RWPE2 (cell line): ENCODE measurements around the gene CMIP.

Experiments used
- ATAC-seq: fragments of 200-7000 bp; cut with Tn5 transposase; 3 replicates; pipeline ENCODE4 v1.9.1; 2021; ENCODE audit warnings: low read depth
- DNase-seq: peaks from one replicate; pipeline ENCODE4 v3.0.0-alpha.2; 2020; ENCODE audit warnings: low spot score
- H3K27ac ChIP-seq: fragments of 450-650 bp; 2 replicates; pipeline ENCODE4 v1.5.1; 2017; ENCODE audit warnings: mild to moderate bottlenecking; ENCODE audit not compliant: poor library complexity, severe bottlenecking
- H3K27me3 ChIP-seq: fragments of 250-450 bp; sonication (Bioruptor Pico); 2 replicates; pipeline ENCODE4 v1.5.1; 2021; ENCODE audit warnings: mild to moderate bottlenecking, moderate library complexity; ENCODE audit not compliant: insufficient read depth, poor library complexity, severe bottlenecking
- H3K36me3 ChIP-seq: fragments of 250-450 bp; sonication (Bioruptor Pico); 2 replicates; pipeline ENCODE4 v1.5.1; 2020; ENCODE audit warnings: low read depth, mild to moderate bottlenecking, moderate library complexity
- H3K4me1 ChIP-seq: fragments of 250-450 bp; sonication (Bioruptor Pico); 2 replicates; pipeline ENCODE4 v1.5.1; 2021; ENCODE audit warnings: mild to moderate bottlenecking, moderate library complexity; ENCODE audit not compliant: insufficient read depth, poor library complexity, severe bottlenecking
- H3K4me3 ChIP-seq: fragments of 250-450 bp; sonication (Bioruptor Pico); 2 replicates; pipeline ENCODE4 v1.5.1; 2021; ENCODE audit warnings: mild to moderate bottlenecking, moderate library complexity; ENCODE audit not compliant: severe bottlenecking
- H3K9me3 ChIP-seq: fragments of 250-450 bp; sonication (Bioruptor Pico); 2 replicates; pipeline ENCODE4 v1.5.1; 2021; ENCODE audit warnings: mild to moderate bottlenecking, moderate library complexity; ENCODE audit not compliant: severe bottlenecking
- TF ChIP-seq, protein P1 (sequence below): fragments of 450-650 bp; IDR thresholded peaks from one replicate; pipeline ENCODE4 v1.5.1; 2017; ENCODE audit warnings: mild to moderate bottlenecking, moderate library complexity; ENCODE audit not compliant: poor library complexity, severe bottlenecking

Gene CMIP

DNA sequence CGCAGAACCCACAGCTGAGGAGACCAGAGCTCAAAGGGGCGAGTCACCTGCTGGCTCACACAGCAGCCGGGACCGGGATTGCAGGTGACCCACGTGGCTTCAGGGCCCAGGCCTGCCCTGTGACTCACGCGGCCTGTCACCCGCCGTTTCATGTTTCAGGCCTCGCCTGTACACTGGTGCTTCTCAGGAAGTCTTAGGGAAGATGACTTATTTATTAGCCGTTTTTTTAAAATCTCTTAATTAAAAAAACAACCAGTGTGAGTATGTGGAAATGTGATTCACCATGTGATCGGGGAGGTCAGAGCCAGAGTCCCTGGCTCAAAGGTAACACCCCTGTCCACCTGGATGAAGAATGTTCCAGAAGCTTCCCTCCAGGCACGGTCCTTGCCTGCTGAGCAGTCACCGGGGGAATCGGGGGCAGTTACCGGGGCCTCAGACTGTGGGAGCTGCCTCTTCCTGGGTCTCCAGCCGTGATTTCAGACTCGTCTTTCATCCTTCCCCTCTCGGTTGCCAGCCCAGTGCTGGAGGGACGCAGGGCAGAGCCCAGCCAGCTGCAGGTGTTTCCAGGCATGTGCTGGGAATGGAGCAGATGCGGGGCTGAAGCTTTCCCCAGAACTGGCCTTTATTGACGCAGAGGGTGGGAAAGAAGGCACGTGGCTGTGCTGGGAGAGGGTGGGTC, 49.3 kb downstream of the CMIP start:
- Histone ChIP-seq H3K27ac (peak overlapping the region; percentile 95), H3K4me1 (peaks cover 34% of the 10 kb centered on the region), H3K36me3 (peaks cover 20% of the 10 kb centered on the region; the same call in 1 of the 2 replicates), H3K4me3 (no peak overlapping the region), H3K9me3 (no peaks in the 10 kb centered on the region), H3K27me3 (no peaks in the 10 kb centered on the region)
- ATAC-seq: peak; percentile 93
- DNase-seq: peak; percentile 95
- TF ChIP-seq, protein P1, sequence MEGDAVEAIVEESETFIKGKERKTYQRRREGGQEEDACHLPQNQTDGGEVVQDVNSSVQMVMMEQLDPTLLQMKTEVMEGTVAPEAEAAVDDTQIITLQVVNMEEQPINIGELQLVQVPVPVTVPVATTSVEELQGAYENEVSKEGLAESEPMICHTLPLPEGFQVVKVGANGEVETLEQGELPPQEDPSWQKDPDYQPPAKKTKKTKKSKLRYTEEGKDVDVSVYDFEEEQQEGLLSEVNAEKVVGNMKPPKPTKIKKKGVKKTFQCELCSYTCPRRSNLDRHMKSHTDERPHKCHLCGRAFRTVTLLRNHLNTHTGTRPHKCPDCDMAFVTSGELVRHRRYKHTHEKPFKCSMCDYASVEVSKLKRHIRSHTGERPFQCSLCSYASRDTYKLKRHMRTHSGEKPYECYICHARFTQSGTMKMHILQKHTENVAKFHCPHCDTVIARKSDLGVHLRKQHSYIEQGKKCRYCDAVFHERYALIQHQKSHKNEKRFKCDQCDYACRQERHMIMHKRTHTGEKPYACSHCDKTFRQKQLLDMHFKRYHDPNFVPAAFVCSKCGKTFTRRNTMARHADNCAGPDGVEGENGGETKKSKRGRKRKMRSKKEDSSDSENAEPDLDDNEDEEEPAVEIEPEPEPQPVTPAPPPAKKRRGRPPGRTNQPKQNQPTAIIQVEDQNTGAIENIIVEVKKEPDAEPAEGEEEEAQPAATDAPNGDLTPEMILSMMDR: no peak

DNA sequence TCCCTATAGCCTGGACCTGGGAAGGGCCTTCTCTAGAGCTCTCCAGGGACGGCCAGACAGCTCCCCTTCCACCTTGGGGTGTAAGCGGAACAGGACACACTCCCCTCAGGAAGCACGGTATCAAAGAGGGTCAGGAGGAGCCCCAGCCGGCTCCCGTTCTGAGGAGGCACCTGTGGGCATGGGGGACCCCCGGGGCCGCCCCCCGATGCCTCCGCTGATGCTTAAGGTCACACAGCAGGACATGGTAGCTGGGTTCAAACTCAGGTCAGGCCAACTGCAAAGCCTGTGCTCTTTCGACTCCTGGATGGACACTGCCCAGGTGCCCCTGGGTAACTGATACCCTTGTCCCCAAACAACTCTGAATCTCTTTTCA, 49.8 kb downstream of the CMIP start:
- H3K4me3 ChIP-seq: no peak overlapping the region
- TF ChIP-seq, protein P1: no peak
- peaks cover 24% of the 10 kb centered on the region; the same call in 1 of the 2 replicates for H3K36me3 ChIP-seq
- H3K27ac ChIP-seq: peak overlapping the region; percentile 95
- ATAC-seq (no peak), DNase-seq (no peak)
- no peaks in the 10 kb centered on the region for H3K9me3 ChIP-seq
- peaks cover 39% of the 10 kb centered on the region for H3K4me1 ChIP-seq
- H3K27me3 ChIP-seq: no peaks in the 10 kb centered on the region

DNA sequence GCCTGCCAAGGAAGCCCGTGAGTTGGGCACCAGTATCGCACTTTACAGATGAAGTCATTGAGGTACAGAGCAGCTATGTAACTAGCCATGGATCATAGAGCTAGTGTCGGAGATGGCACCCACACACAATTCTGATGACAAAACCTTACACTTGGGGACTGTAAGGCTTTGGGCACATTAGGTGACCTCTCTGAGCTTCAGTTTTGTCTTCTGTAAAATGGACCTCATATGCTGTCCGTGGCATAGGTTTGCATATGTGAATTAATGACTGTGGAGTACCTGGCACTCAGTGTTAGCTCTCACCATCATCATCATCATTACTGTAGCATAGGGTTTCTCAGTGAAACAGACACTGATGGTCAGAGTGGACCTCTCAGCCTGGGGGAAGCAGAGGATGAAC, 50.3 kb downstream of the CMIP start:
- Histone ChIP-seq H3K27ac (peak overlapping the region; percentile 95), H3K9me3 (no peaks in the 10 kb centered on the region), H3K4me3 (no peak overlapping the region), H3K27me3 (no peaks in the 10 kb centered on the region), H3K36me3 (peaks cover 24% of the 10 kb centered on the region; the same call in 1 of the 2 replicates), H3K4me1 (peaks cover 43% of the 10 kb centered on the region)
- DNase-seq (no peak), ATAC-seq (no peak)
- TF ChIP-seq, protein P1: no peak

DNA sequence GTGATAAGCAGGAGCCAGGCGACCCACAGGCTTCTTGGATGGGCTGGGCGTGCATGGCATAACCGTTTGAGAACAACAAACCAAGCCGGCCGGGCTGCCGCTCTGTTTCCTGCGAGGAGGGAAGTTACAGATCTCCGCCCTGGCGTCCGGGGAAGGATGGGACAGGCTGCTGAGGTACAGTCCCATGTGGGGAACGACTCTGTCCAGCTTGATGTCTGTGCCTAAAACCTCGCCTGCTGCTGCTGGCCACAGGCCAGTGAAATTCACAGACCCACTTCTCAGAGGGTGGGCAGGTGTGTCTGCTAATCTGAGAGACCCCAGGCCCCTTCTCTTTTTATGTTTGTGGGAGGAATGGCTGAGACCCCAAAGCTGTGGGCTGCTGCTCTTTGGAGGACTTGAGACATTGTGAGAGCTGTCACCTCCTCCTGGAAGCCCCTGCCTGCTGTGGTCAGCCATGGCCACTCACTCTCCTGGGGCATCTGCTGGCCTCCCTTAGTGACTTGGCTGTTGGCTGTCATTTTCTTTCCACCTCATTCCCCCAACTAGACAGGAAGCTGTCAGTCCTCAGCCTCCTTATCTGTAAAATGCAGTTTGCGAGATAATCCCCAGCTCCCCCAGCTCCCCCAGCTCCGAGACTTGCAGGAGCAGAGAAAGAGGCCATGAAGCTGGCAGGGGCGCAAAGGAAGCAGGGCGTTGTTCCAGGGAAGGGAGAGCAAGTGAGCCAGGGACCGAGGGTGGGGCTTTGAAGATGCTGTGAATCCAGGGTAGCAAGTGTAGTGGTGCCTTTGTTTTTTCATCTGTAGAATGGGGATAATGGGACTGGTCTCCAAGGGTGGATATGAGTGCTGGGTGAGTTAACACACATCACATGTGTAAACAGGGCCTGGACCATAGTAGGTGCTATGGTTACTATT, 51.0 kb downstream of the CMIP start:
- H3K27ac ChIP-seq: peak overlapping the region; percentile 95
- H3K4me1 ChIP-seq: peaks cover 49% of the 10 kb centered on the region
- H3K9me3 ChIP-seq: no peaks in the 10 kb centered on the region
- H3K36me3 ChIP-seq: peaks cover 24% of the 10 kb centered on the region; the same call in 1 of the 2 replicates
- no peak overlapping the region for H3K4me3 ChIP-seq
- ATAC-seq: no peak
- TF ChIP-seq, protein P1: no peak
- no peak for DNase-seq
- H3K27me3 ChIP-seq: no peaks in the 10 kb centered on the region
